Neural progenitor cell (in vitro differentiated cells): ENCODE results near the gene XPC. TPM values are rescaled to one million over a fixed set of nuclear protein-coding genes. Genes with fewer than 3 reads are reported as not detected.
"Not testable (repeated sequence)": the region's sequence is repeated elsewhere in the genome, so short reads cannot be mapped to it uniquely, and the experiment has no call there.

Experiments
- DNase-seq: peaks from one replicate; pipeline ENCODE4 v3.0.0-alpha.2; 2016; ENCODE audit warnings: low spot score
- H2AFZ ChIP-seq: fragments of 200-600 bp; sonication (generic); replicated peaks from 2 replicates; pipeline ENCODE4 v1.6.1; 2016; ENCODE audit warnings: antibody characterized with exemption
- H3F3A ChIP-seq: fragments of 200-600 bp; sonication (generic); 2 replicates; pipeline ENCODE4 v1.6.1; 2016; ENCODE audit warnings: antibody characterized with exemption, low read depth
- H3K27ac ChIP-seq: fragments of 200-600 bp; sonication (generic); 2 replicates; pipeline ENCODE4 v1.5.1; 2016; ENCODE audit warnings: mild to moderate bottlenecking
- H3K27me3 ChIP-seq: fragments of 200-600 bp; sonication (generic); 2 replicates; pipeline ENCODE4 v1.6.1; 2016; ENCODE audit warnings: mild to moderate bottlenecking, moderate library complexity
- H3K36me3 ChIP-seq: fragments of 200-600 bp; sonication (generic); 2 replicates; pipeline ENCODE4 v1.5.1; 2016
- H3K4me1 ChIP-seq: fragments of 200-600 bp; sonication (generic); 2 replicates; pipeline ENCODE4 v1.6.1; 2016; ENCODE audit warnings: mixed run types
- H3K4me2 ChIP-seq: fragments of 200-600 bp; sonication (generic); 2 replicates; pipeline ENCODE4 v1.6.1; 2016
- H3K4me3 ChIP-seq: fragments of 200-600 bp; sonication (generic); 2 replicates; pipeline ENCODE4 v1.5.1; 2016
- H3K79me2 ChIP-seq: fragments of 200-600 bp; sonication (generic); 2 replicates; pipeline ENCODE4 v1.6.1; 2016; ENCODE audit warnings: low read depth
- H3K9ac ChIP-seq: fragments of 200-600 bp; sonication (generic); 2 replicates; pipeline ENCODE4 v1.6.1; 2016
- H3K9me3 ChIP-seq: fragments of 200-600 bp; sonication (generic); 2 replicates; pipeline ENCODE4 v1.5.1; 2016; ENCODE audit warnings: low read depth
- H4K20me1 ChIP-seq: fragments of 200-600 bp; sonication (generic); 2 replicates; pipeline ENCODE4 v1.6.1; 2016; ENCODE audit warnings: low read depth
- H3K27ac Mint-ChIP-seq: 3 replicates; pipeline ENCODE4 v1.8.0; 2021; ENCODE audit warnings: mixed read lengths
- H3K27me3 Mint-ChIP-seq: 2 replicates; pipeline ENCODE4 v1.8.0; 2022; ENCODE audit warnings: low read depth, mild to moderate bottlenecking, inconsistent platforms, moderate library complexity, mixed read lengths; ENCODE audit not compliant: insufficient read depth
- H3K36me3 Mint-ChIP-seq: 3 replicates; pipeline ENCODE4 v1.8.0; 2021; ENCODE audit warnings: mixed read lengths
- H3K4me1 Mint-ChIP-seq: 3 replicates; pipeline ENCODE4 v1.8.0; 2021; ENCODE audit warnings: mixed read lengths
- H3K4me3 Mint-ChIP-seq: 3 replicates; pipeline ENCODE4 v1.8.0; 2021; ENCODE audit warnings: mild to moderate bottlenecking, moderate library complexity, mixed read lengths
- H3K9me3 Mint-ChIP-seq: 3 replicates; pipeline ENCODE4 v1.8.0; 2020; ENCODE audit warnings: mixed read lengths
- CTCF ChIP-seq: fragments of 200-600 bp; sonication (generic); IDR thresholded peaks from 2 replicates; pipeline ENCODE4 v1.5.1; 2017; ENCODE audit warnings: antibody characterized with exemption, mild to moderate bottlenecking
- EZH2 ChIP-seq: fragments of 200-600 bp; sonication (generic); IDR thresholded peaks from 2 replicates; pipeline ENCODE4 v1.6.1; 2017; ENCODE audit warnings: antibody characterized with exemption, mild to moderate bottlenecking, moderate library complexity
- EZH2phosphoT487 ChIP-seq: fragments of 200-600 bp; sonication (generic); IDR thresholded peaks from 2 replicates; pipeline ENCODE4 v1.6.1; 2017; ENCODE audit warnings: antibody characterized with exemption
- total RNA-seq: library from RNA; depleted of rRNA; stranded (reverse); fragments of >200 nt; gene quantifications from 2 replicates; pipeline ENCODE4 v1.2.3, GENCODE V29; 2015; ENCODE audit warnings: low replicate concordance

XPC gene
- total RNA-seq = 33.4 and 44.1 TPM in 2 replicates

- H3K27me3 ChIP-seq = no peaks in the 10 kb centered on the region
- H4K20me1 ChIP-seq = peaks cover 34% of the 10 kb centered on the region
- H3F3A ChIP-seq = no peaks in the 10 kb centered on the region
- peak within 1 kb of the TSS; percentile 98 for H3K4me2 ChIP-seq
- H2AFZ ChIP-seq = peak within 1 kb of the TSS; percentile 98
- H3K4me3 ChIP-seq = peak within 1 kb of the TSS; percentile 98
- H3K27ac ChIP-seq = no peak within 1 kb of the TSS
- Mint-ChIP-seq H3K4me3 (peak within 1 kb of the TSS; percentile 96), H3K36me3 (no peaks in the 10 kb centered on the region), H3K27me3 (peaks cover 2% of the 10 kb centered on the region), H3K4me1 (peaks cover 43% of the 10 kb centered on the region), H3K27ac (peak within 1 kb of the TSS; percentile 97), H3K9me3 (no peaks in the 10 kb centered on the region)
- peak within 1 kb of the TSS; percentile 98 for H3K9ac ChIP-seq
- TF ChIP-seq EZH2 (no peak), CTCF (no peak), EZH2phosphoT487 (no peak)
- H3K36me3 ChIP-seq = peaks cover 3% of the 10 kb centered on the region
- DNase-seq = peak; percentile 98
- peaks cover 83% of the 10 kb centered on the region for H3K79me2 ChIP-seq
- H3K9me3 ChIP-seq = no peaks in the 10 kb centered on the region
- H3K4me1 ChIP-seq = peaks cover 14% of the 10 kb centered on the region
These were observed at the start of gene XPC, which contains the start of gene LSM3 for GRCh38 chr3:14178247-14179113. TSS of gene XPC (minus strand) at chr3:14178601. CDS start at chr3:14178568, 33 bp downstream. TSS of gene LSM3 (plus strand) at chr3:14178817. CDS start at chr3:14178861, 44 bp downstream.

- Histone ChIP-seq H3K4me1 (peaks cover 6% of the 10 kb centered on the region), H3K4me3 (no peak overlapping the region), H3K9ac (no peak overlapping the region), H3F3A (no peaks in the 10 kb centered on the region), H3K36me3 (no peaks in the 10 kb centered on the region), H2AFZ (no peak overlapping the region), H4K20me1 (no peaks in the 10 kb centered on the region), H3K79me2 (no peaks in the 10 kb centered on the region), H3K27me3 (no peaks in the 10 kb centered on the region), H3K4me2 (no peak overlapping the region), H3K9me3 (no peaks in the 10 kb centered on the region), H3K27ac (no peak overlapping the region)
- Mint-ChIP-seq H3K27ac (no peak overlapping the region), H3K4me1 (peaks cover 12% of the 10 kb centered on the region), H3K9me3 (peaks cover 3% of the 10 kb centered on the region), H3K27me3 (peaks cover 7% of the 10 kb centered on the region), H3K4me3 (no peak overlapping the region), H3K36me3 (no peaks in the 10 kb centered on the region)
- TF ChIP-seq EZH2 = no peak
- no peak for TF ChIP-seq EZH2phosphoT487
- TF ChIP-seq CTCF = no peak
- DNase-seq = no peak
These were observed 49.5 kb upstream of the XPC start for GRCh38 chr3:14227856-14228255.

GRCh38 chr3:14226351-14226750, 48.0 kb upstream of the XPC start:
- DNase-seq, H3K4me3 ChIP-seq, H3K27me3 ChIP-seq, H3K27ac Mint-ChIP-seq, H3K9me3 ChIP-seq, H3K4me2 ChIP-seq, H3K36me3 ChIP-seq, H3K9me3 Mint-ChIP-seq, H3K79me2 ChIP-seq, H3K36me3 Mint-ChIP-seq, H3K4me3 Mint-ChIP-seq, H4K20me1 ChIP-seq, H3K9ac ChIP-seq, H3F3A ChIP-seq, H3K27ac ChIP-seq, H2AFZ ChIP-seq, H3K4me1 ChIP-seq, H3K27me3 Mint-ChIP-seq: not testable (repeated sequence)
- peaks cover 12% of the 10 kb centered on the region for H3K4me1 Mint-ChIP-seq

GRCh38 chr3:14225421-14225820, 47.0 kb upstream of the XPC start:
- peaks cover 8% of the 10 kb centered on the region for H3K9me3 ChIP-seq
- H3F3A ChIP-seq = no peaks in the 10 kb centered on the region
- TF ChIP-seq EZH2 (no peak), CTCF (no peak), EZH2phosphoT487 (no peak)
- H3K27ac Mint-ChIP-seq = no peak overlapping the region
- no peak overlapping the region for H3K27ac ChIP-seq
- no peaks in the 10 kb centered on the region for H4K20me1 ChIP-seq
- no peak overlapping the region for H3K4me3 ChIP-seq
- no peak overlapping the region for H2AFZ ChIP-seq
- H3K36me3 Mint-ChIP-seq = no peaks in the 10 kb centered on the region
- H3K4me1 Mint-ChIP-seq = peaks cover 12% of the 10 kb centered on the region
- H3K9ac ChIP-seq = no peak overlapping the region
- no peak overlapping the region for H3K4me3 Mint-ChIP-seq
- H3K27me3 Mint-ChIP-seq = no peaks in the 10 kb centered on the region
- H3K9me3 Mint-ChIP-seq = peaks cover 12% of the 10 kb centered on the region
- no peaks in the 10 kb centered on the region for H3K27me3 ChIP-seq
- H3K79me2 ChIP-seq = no peaks in the 10 kb centered on the region
- no peak overlapping the region for H3K4me2 ChIP-seq
- DNase-seq = no peak
- no peaks in the 10 kb centered on the region for H3K36me3 ChIP-seq
- H3K4me1 ChIP-seq = peaks cover 6% of the 10 kb centered on the region
